K562 (cell line): ENCODE results near the gene MTCL3.

ENCODE experiments used
- ARID1B ChIP-seq: fragments of 450-650 bp; IDR thresholded peaks from 2 replicates; pipeline ENCODE4 v1.6.1; 2016; ENCODE audit warnings: antibody characterized with exemption, mild to moderate bottlenecking, inconsistent platforms
- C11orf30 ChIP-seq: fragments of 450-650 bp; IDR thresholded peaks from 2 replicates; pipeline ENCODE4 v1.6.1; 2016; ENCODE audit warnings: low read depth, mild to moderate bottlenecking
- HDAC1 ChIP-seq, 2 experiments: fragments of 450-650 bp; IDR thresholded peaks; 2 replicates each; pipeline ENCODE4 v1.6.1; 2016 to 2017; ENCODE audit warnings: inconsistent platforms in 1 of 2, mild to moderate bottlenecking in 1 of 2, moderate library complexity in 1 of 2
- HSF4 ChIP-seq: fragments of 250-450 bp; sonication (Bioruptor Pico); IDR thresholded peaks from 2 replicates; pipeline ENCODE4 v2.1.2; 2022; ENCODE audit warnings: mild to moderate bottlenecking, moderate library complexity, borderline replicate concordance
- MAFF ChIP-seq: IDR thresholded peaks from 2 replicates; pipeline ENCODE4 v1.6.1; 2012; ENCODE audit warnings: low read length, improper control_type of control experiment
- MAFG ChIP-seq: fragments of 450-650 bp; conservative IDR thresholded peaks from 2 replicates; pipeline ENCODE4 v1.6.1; 2016; ENCODE audit warnings: missing genetic modification characterization, missing compliant biosample characterization
- PHB ChIP-seq: fragments of 250-450 bp; sonication (Bioruptor Pico); IDR thresholded peaks from 2 replicates; pipeline ENCODE4 v1.5.0; 2021
- PHB2 ChIP-seq: fragments of 450-650 bp; IDR thresholded peaks from 2 replicates; pipeline ENCODE4 v1.6.1; 2017; ENCODE audit warnings: low read depth
- RBM22 ChIP-seq: fragments of 200-400 bp; formaldehyde crosslinking; IDR thresholded peaks from 2 replicates; pipeline ENCODE4 v1.6.1; 2018; ENCODE audit warnings: low read length, low read depth; ENCODE audit not compliant: poor library complexity, severe bottlenecking
- SAFB2 ChIP-seq: fragments of 200-400 bp; formaldehyde crosslinking; IDR thresholded peaks from 2 replicates; pipeline ENCODE4 v1.6.1; 2018; ENCODE audit warnings: borderline replicate concordance, low read length, low read depth, moderate library complexity; ENCODE audit not compliant: severe bottlenecking
- TOE1 ChIP-seq, 2 experiments: fragments of 450-650 bp in 1 of 2; sonication (generic) in 1 of 2; formaldehyde crosslinking in 1 of 2; IDR thresholded peaks; 2 replicates each; pipeline versions ENCODE4 v1.7.1 to v1.8.0; 2016 to 2022; ENCODE audit warnings: borderline replicate concordance in 2 of 2, mild to moderate bottlenecking in 2 of 2, antibody characterized with exemption in 1 of 2, inconsistent platforms in 1 of 2, low read depth in 1 of 2, missing genetic modification reagents in 1 of 2, moderate library complexity in 1 of 2
- ZBTB1 ChIP-seq: sonication (generic); formaldehyde crosslinking; IDR thresholded peaks from 2 replicates; pipeline ENCODE4 v1.8.1; 2023; ENCODE audit warnings: missing genetic modification reagents, low read depth, mild to moderate bottlenecking, borderline replicate concordance
- ZNF224 ChIP-seq: sonication (generic); formaldehyde crosslinking; IDR thresholded peaks from 2 replicates; pipeline ENCODE4 v1.8.0; 2022; ENCODE audit warnings: mild to moderate bottlenecking, missing genetic modification reagents
- ZNF277 ChIP-seq: fragments of 250-450 bp; sonication (Bioruptor Pico); IDR thresholded peaks from 2 replicates; pipeline ENCODE4 v1.8.0; 2022; ENCODE audit warnings: inconsistent platforms, mild to moderate bottlenecking, moderate library complexity, borderline replicate concordance
- ZNF316 ChIP-seq: fragments of 450-650 bp; IDR thresholded peaks from 2 replicates; pipeline ENCODE4 v1.6.1; 2016
- ZNF586 ChIP-seq: fragments of 450-650 bp; formaldehyde crosslinking; conservative IDR thresholded peaks from 2 replicates; pipeline ENCODE4 v1.4.0; 2020; ENCODE audit warnings: mild to moderate bottlenecking, moderate library complexity
- ZNF75A ChIP-seq: fragments of 450-650 bp; formaldehyde crosslinking; IDR thresholded peaks from 2 replicates; pipeline ENCODE4 v1.4.0; 2020; ENCODE audit warnings: mild to moderate bottlenecking

Gene MTCL3

DNA sequence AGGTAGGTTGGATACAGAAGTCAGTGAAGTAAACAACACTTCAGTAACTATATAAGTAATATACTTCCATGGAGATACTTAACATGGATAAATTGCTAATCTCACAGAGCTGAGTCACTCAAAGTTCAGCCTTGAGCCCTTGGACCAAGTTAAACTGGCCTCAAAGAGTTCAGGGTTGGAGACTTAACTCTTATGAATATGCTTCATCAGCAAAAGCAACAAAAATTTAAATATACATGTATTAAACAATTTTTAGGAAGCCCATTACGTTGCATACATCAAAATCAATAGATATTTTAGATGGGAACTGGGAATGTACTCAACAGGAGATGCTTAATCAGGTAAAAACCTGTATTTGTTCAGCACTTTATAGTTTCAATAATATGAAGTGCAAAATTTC lies 12.2 kb downstream of the MTCL3 start (continued):
- TF ChIP-seq MAFF, result peak; percentile 56
- no peak for TF ChIP-seq TOE1 (IDR thresholded peaks at IDR 0.05; ENCODE audit: borderline replicate concordance)
- no peak for TF ChIP-seq TOE1 (CRISPR knock-in tag; IDR thresholded peaks at IDR 0.05; ENCODE audit: borderline replicate concordance, low read depth)
- TF ChIP-seq RBM22, result no peak
- TF ChIP-seq C11orf30, result peak; percentile 41; the same call in 1 of the 2 replicates
- TF ChIP-seq ZBTB1, result no peak
- peak; percentile 61 for TF ChIP-seq ZNF316
- TF ChIP-seq PHB (CRISPR knock-in tag), result no peak
- no peak for TF ChIP-seq ZNF75A (CRISPR knock-in tag)
- no peak for TF ChIP-seq HSF4 (CRISPR knock-in tag)
- no peak for TF ChIP-seq ZNF224
- TF ChIP-seq PHB2, result no peak
- TF ChIP-seq ARID1B, result no peak
- no peak for TF ChIP-seq ZNF277
- TF ChIP-seq SAFB2, result no peak
- TF ChIP-seq ZNF586 (CRISPR knock-in tag), result no peak
- no peak for TF ChIP-seq HDAC1 (IDR thresholded peaks at IDR 0.05)
- peak; percentile 49; the same call in 1 of the 2 replicates for TF ChIP-seq MAFG (tag)
